ENCODE measurements around the gene CISTR.
"Not testable (repeated sequence)": the region's sequence is repeated elsewhere in the genome, so short reads cannot be mapped to it uniquely, and the experiment has no call there.

CISTR gene

DNA sequence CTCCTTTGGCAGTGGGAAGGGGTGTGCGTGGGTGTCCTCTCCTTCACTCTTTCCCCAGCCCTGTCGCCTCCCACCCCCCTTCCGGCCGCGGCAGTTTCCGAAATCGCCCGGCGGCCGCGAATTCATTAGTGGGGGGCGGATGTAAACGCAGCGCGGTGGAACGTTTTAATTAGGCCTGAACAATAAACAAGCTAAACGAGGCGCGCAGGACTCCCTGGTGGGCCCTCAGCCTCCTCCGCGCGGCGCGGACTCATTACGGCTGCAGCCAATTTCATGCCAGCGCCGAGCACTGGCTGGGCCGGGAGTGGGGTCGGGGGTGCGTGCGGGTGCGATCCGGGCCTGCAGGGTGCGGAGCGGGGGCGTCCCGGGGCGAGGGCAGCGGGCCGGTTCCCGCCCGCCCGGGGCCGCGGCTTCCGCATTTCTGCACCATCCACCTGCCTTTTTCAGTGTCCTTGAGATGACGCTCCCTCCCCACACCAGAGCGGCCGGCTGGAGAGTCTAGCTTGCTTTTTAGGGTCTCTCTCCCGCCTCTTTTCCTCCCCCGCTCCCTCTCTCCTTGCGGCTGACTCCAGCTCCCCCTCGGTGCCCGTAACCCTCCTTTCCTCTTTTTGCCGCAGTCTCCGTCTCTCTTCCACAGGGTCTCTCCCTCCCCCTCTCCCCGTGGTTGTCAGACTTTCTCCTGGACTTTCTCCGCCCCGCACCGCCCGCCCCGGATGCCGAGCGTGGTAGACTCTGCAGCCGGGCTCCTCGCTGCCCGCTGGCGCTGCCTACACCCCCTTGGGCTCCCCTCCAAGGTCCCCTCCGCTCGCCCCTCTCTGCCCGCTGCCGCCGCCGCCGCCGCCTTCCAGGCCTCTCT, at the start of gene CISTR:
Gene CISTR (minus strand): TSS at position 644 of the 856 bp plus-strand sequence.
- DNase-seq (ENCODE audit: low read depth), result no peak

DNA sequence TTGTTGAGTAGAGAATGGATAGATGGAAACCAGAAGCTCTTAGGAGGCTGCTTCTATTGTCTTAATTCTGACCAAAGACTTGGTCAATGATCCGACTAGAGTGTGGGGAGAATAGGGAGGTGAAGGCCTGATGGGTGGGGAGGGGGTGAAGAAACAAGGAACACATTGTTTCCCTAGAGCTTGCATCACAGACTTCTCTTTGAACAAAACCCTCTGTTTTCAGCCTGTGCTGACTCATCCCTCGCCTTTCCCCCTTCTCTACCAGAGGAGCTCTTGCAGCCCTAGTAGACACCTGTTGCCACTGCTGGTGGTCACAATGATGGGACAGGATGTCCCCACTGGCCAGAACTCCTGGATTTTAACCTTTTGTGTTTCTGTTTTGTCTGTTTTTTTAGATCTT, 46.8 kb upstream of the CISTR start:
- DNase-seq (ENCODE audit: low read depth), result no peak

DNA sequence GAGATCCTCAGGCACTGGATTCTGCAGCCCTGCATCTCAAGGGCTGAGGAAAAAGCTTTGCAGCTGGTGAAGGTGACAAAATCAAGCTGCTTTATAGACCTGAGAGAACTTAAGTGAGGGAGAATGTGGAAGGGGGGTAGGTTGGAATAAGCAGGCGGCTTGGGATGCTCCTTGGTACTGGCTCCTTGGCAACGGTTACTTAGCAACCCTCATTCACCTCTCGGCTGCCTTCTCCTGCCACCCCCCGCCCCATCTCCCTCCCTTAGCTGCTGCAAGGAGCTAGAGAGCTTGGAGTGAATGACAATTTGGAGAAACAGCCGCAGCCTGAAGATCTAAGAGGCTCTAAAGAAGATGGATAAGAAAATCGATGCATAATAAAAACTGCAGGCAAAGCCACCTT, 44.1 kb upstream of the CISTR start:
- no peak for DNase-seq (ENCODE audit: low read depth)

DNA sequence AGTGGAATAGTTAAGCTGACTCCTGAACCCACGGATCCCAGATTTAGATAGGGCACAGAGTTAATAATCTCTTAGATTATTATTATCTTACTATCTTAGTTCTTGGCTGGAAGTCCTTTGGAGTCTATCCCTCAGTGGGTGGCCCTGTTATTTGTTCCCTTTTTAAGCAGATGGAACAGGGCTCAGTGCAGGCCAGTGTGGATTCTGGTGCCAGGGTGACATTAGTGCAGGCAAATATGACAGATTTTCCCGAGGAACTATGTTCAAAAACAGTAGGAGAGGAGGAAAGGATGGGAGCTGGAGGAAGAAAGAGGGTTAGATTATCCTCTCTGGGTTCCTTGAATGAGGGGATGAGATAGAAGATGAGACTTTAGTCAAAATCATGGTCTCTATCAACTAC, 41.4 kb upstream of the CISTR start:
- DNase-seq (ENCODE audit: low read depth), result no peak

DNA sequence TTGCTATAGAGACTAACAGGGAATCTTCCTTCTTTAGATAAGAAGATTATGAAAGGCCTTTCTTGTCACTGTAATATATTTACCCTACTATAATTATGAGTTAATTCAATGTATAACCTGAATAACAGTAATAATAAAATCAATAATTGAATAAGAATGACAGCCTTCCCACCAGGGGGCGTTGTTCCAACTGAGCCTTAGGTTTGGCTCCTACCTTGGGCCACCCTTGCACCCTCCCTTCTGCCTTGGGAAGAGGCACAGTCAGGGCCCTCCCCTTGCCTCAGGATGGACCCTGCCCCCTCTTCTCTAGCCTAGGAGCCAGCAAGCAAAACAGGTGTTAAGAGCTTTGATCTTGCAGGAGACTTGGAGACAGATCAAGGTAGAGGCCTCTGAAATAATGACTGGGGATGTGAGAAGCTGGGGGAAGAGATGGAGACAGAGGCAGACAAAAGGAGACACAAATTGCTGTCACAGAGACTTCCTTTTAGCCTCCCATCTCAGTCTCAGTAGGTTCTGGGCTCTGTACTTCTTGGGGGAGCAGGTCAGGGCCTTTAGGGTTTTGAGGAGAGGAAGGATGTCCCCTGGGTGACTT, 40.1 kb upstream of the CISTR start:
- DNase-seq (ENCODE audit: low read depth), result no peak

DNA sequence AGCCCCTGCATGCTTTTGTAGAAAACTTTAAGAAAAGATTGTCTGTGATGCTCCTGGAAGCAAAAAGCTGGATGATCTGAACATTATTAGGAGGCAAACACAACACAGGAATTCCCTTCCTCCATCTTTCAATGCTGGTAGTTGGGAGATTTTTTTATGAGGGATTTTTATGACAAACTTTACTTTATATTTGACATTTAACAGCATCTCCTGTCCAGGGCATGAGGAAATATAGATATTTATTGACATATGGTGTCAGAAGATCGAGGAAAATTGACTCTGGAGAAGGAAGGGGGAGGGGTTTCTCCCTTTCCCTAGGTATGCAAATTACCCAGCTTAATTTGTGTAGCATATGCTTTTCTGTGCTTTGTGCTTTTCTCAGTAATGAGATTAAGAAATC, 37.8 kb upstream of the CISTR start:
- no peak for DNase-seq (ENCODE audit: low read depth)

DNA sequence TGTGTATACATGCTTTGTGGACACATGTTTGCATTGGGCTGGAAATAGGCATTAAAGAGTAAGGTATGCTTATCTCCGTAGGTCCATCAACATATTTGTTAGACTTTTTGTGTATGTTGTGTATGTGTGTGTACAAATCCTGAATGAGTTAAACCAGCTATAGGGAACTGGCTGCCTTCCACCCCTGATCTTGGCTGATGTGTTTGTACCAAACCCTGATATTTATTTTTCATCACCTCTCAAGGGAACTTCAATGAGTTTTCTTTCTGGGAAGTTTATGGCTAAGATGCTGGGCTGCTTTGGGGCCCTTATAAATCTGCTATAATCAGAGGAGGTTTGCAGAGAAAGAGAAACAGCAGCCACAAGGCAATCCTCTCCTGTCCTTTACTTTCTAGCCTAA, 37.1 kb upstream of the CISTR start:
- no peak for DNase-seq (ENCODE audit: low read depth)

DNA sequence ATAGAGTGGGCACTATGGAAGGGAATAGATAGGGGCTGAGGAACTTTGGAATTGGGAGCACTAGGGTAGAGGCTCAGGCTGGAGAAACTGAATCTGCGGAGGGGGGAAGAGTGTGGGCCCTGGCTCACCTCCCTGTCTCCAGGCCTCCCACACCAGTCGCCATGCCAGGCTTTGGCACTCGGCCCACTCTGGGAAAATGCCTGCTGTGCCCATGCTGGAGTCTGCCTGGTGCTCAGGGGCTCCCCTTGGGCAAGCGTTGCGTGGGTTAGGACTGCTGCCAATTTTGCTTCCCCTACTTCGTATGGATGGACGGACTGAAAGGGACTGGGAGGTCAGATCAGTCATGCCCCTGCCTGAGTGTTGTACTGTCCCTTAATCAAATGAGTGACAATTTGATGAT, 34.6 kb upstream of the CISTR start:
- DNase-seq (ENCODE audit: low read depth), result no peak

DNA sequence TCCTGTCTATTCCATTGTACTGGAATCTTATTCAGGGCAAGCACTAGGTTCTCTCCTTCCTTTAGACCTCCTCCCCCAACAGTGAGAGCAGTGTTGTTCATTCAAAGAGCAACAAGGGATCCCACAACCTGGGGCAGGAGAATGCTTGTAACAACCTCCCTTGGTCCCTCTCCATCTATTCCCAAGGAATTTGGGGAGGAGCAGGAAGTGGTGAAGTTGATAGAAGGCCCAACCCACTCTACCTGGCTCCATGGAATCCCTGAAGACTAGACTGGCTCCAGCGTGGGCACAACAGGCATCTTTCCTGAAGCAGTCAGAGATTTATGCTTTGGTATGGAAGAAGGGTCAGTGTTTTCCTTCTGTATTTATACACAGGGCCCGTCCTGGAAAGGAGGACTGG, 33.4 kb upstream of the CISTR start:
- no peak for DNase-seq (ENCODE audit: low read depth)

DNA sequence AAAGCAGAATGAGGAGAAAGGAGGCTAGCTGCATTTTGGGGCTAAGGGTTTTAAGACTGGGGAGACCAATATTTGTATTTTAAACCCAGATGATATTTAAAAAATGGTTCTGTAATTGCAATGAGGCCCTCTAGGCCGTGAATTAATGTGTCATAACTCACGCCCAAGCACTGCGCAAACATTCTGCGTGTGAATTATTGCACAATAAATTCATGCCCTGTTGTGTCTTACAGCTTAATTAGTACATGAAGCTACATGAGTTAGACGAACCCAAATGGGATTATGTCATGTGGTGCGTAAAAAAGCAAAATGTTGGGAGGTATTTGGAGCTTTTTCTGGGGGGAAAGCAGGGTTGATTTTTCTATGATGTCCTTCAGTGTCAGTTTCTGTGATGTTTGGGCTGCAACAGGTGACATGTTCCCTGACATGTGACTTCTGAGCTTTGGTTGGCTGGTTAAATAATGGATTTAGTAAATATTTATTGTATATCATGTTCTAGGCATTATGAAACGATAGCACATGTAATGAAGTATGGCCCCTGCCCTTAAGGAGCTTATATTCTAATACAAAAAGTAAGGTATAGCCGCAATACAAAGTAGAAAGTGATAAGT, 30.4 kb upstream of the CISTR start:
- DNase-seq (ENCODE audit: low read depth), result no peak

DNA sequence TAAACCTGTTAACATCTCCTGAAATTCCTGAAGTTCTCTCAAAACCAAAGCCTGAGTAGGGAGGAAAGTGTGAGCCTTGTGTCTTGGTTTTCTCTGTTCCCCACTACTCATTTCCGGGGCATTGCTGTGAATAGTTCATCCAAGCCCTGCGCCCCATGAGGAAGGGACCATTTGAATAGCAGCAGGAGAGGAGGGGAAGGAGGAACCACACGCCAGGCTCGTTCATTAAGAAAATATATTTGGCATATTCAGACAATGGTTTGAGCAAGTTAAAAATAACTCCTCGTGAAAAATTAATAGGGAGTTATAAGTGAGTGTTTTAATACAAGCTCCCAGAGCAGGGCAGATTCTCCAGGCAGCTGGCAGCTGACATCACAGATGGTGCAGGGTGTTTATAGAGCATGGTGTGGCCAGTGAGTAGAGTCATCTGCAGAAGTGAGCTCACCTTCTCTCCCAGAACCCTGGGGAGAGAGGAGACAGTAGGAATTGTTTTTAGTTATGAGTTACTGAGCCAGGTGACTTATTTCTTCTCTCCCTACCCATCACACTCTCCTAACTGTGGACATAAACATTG, 29.5 kb upstream of the CISTR start:
- DNase-seq (ENCODE audit: low read depth), result no peak

DNA sequence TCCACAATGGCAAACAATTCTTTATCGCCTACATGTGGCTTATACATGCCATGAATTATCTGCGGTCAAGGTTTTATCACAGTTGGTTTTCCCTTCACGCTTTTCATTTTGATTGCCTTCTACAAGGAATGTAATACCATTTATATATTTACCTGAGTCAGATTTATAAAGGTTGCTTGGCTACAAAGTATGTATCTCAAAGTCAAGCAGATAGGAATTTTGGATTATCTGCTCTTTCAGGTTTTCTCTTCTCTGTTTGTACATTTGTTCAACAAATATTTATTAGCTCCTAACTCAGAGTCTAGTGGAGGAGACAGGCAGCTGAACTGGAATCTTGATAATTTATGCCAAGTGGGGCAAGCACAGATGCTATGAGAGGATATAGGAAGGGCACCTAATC, 28.5 kb upstream of the CISTR start:
- DNase-seq (ENCODE audit: low read depth), result no peak

DNA sequence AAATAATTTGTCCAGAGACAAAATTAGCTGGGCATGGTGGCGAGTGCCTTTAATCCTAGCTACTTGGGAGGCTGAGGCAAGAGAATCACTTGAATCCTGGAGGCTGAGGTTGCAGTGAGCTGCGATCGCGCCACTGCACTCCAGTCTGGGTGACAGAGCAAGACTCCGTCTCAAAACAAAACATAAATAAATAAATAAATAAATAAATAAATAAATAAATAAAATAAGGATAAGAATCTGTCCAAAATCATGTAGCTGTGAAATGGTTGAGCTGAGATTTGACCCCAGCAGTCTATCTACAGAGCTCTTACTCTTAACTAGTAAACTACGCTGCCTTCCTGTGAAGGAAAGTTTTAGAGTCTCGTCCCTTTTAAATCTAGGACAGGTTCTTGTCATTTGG, 27.9 kb upstream of the CISTR start:
- not testable (repeated sequence) for DNase-seq (ENCODE audit: low read depth)

DNA sequence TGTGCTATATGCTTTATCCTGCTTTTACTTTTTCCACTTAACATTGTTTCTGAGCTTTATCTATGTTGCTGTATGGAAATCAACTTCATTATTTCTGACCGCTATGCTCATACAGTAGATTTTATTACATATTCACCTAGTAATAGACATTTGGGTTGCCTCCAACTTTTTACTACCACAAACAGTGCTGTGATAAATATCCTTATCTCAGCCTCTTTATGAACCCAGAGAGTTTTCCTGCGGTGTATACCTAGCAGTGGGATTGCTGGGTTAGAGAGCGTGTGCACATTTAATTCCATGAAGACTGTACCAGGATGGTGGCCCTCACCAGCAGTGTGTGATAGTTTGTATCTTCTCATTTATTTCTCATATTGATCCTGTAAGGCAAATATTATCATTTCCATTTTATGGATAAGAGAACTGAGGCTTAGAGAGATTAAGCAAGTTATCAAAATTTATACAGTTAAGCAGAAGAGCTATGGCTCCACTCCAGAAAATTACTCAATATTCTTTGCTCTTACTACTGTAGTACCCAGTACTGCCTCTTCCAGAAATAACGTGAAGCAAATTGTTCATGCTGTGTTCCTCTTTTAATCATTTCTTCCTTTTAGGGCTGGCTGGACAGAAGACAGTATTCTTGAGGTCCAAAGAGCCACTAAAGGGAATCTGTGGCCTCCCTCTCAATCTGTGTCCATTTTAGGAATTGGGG, 26.3 kb upstream of the CISTR start:
- no peak for DNase-seq (ENCODE audit: low read depth)

DNA sequence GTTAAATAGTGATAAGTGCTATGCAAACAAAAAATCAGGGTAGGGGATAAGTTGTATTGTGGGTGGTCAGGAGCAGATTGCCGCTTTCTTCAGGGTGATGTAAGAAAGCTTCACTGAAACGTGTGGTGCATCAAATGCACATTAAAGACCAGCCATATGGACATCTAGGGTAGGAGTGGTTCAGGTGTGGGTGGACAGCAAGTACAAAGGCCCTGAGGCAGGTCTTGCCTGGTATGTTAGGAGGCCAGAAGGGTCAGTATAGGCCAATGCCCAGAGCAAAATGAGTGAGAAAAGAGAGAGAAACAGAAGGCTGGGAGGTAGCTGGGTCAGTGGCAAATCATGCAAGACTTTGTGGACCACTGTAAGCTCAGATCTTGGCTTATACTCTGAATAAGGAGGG, 25.6 kb upstream of the CISTR start:
- no peak for DNase-seq (ENCODE audit: low read depth)

DNA sequence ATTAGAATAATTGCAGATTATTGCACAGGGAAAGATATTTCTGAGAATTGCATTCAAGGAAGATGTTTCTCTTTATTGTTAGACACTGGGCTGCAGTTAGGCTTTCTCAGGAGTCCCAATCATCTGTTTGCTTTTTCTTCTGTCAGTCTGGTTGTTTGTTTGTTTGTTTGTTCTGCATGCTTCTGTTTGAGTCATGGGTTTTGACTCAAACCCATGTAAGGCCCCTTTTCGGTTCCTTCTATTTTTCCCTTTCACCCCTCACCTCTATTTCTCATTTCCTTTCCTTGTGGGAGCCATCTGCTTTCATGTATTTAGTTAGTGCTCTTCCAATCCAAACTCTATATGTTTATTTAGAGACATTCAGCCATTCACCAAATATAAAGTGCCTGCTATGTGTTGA, 25.1 kb upstream of the CISTR start:
- no peak for DNase-seq (ENCODE audit: low read depth)

DNA sequence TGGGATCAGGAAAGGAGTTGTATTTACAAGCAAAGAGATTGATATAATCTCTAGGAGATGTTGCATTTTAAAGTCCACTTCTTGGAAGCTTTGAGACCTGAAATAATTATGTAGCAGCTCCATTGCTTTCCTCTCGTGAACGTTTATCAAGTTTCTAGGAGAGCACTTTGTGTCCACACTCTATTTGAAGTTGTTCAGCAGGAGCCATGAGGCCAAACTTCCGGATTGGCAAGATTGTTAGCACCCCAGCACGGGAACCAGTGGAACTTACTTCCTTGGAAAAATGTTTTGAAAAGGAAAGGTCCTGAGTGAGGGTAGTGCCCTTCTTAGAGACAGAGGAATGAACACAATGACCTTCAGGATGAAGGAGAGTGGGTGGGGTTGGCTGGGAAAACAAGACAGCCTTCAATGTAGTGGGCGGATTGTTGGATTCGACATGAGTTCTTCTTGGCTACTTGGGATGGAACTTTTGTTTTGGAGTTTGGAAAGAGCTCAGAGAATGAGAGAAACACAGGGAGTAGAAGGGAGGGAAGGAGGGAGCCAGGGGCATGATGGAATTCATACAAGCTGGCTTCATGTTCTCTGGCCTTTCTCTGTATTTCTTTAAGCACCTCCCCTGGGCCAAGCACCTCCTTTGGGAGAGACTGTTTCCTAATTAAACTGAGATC, 23.8 kb upstream of the CISTR start:
- no peak for DNase-seq (ENCODE audit: low read depth)

DNA sequence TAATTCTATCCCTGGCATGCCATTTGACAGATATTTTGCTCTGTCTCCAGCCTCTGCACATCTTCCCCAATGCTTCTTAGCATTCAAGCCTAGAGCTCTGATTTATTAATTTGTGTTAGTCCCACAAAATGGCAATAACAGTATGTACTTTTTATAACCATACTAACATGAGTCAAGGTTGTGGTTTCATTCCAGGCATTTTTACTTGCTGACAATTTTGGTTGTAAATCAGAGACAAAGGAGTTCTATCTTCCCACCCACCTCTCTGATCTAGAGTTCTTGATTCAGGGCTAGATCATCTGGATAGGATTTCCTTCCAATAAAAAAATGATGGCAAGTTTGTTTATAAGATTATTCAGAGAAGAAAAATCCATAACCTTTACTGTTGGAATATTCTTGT, 18.5 kb upstream of the CISTR start:
- DNase-seq (ENCODE audit: low read depth), result no peak

DNA sequence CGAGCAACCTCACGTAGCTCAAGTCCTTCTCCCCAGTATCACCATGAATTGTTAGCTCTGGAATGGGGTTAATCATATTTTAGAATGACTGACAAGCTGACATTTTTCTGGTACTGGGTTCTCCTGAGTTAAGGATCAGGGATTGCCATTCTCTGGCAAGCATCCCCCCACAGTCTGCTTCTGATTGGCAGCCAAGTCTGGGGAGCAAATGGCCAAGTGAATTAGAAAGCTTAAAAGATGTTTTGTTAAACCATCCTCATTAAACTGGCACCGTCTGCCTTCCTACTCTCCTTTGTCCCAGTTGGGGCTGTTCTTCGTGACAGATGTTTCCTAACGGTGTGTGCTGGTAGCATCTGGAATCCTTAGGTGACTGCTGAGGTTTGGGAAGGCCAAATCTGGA, 17.2 kb upstream of the CISTR start:
- DNase-seq (ENCODE audit: low read depth), result no peak

DNA sequence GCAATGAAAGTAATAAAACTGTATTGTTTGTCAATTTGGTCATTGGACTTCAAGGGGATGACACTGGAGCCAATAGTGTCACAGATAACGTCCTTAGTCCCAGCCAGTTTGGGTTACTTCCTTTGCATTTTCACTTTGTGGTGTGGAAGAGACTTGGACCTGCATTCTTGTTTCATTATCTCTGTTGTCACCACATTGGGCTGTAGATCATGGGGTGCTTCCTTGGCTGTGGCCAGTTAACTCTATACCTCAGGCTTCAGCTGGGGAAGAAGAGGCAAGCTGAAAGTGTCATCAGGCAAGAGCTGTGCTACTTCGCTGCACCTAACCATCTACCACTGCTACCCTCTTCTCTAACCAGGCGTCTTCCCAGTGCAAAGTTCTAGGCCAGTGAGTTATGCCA, 15.1 kb upstream of the CISTR start:
- DNase-seq (ENCODE audit: low read depth), result no peak

DNA sequence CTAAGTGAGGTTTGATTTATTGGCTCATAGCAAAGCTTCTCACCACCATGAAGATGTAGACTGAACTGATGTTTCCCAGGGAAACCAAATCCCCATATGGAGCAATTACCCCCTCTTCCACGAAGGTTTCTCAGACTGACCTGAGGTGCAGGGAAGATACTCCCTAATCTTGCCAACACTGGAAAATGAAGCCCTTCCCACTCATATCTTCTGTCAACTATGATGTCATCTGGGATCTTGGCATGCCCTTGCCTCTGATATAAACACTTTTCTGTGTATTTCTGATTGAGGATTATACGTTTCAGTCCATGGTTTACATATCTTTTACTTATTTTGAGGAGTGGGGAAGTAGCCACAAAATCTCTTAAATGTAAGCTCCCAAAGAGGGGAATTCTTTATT, 14.1 kb upstream of the CISTR start:
- no peak for DNase-seq (ENCODE audit: low read depth)

DNA sequence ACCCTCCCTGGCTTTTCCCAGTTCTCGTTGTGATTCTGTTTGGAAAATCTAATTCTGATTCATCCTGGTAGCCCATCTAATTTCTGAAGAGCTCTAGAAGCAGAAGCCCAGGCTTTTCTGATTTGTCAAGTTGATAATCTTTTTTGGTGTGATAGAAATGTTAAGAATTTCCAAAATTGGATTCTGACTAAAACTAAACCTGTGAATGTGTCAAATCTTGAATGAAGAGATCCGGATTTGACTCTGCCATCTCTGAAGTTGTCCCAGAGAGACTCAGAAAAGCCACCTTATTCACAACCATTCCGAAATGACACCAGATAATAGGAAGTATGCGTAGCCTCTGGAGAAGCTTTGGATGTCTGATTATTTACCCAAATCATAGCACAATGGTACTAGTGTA, 12.8 kb upstream of the CISTR start:
- DNase-seq (ENCODE audit: low read depth), result no peak
